ENCODE results near the gene PLA2G2F. TPM values are rescaled to one million over a fixed set of nuclear protein-coding genes. Genes with fewer than 3 reads are reported as not detected.

The PLA2G2F gene
- total and polyA plus RNA-seq, 2 of the 13 experiments (the other 11 are each of a cell fraction or from before 2014, with no cell fraction given), result not detected

GRCh38 chr1:20125100-20125499 is 14.0 kb upstream of the PLA2G2F start (continued):
- TF ChIP-seq SP5 (CRISPR knock-in tag; IDR thresholded peaks at IDR 0.05; ENCODE audit: borderline replicate concordance, low read depth) (no peak), GFI1 (CRISPR knock-in tag; IDR thresholded peaks at IDR 0.05; ENCODE audit: borderline replicate concordance) (no peak), ZNF777 (CRISPR knock-in tag; IDR thresholded peaks at IDR 0.05) (no peak)

- ChIA-PET POLR2A (no interaction called here), CTCF (ENCODE audit: low intra/inter-chr PET ratio, low total read pairs) (no interaction called here)
- no TSS peak for BruUV-seq (replicated peaks)
- H3K4me2 ChIP-seq (ENCODE audit: low read depth, low read length), result no peak overlapping the region
- no peak overlapping the region for H3K4me3 ChIP-seq (replicated peaks in 1 of 3; ENCODE audit: insufficient read depth in 1 of 3, low read depth in 2 of 3, low read length in 3 of 3)
- H2AFZ ChIP-seq (ENCODE audit: low read length), result no peak overlapping the region
- no peaks in the 10 kb centered on the region for H3K36me3 ChIP-seq (replicated peaks in 1 of 2; ENCODE audit: control insufficient read depth in 1 of 2, insufficient read depth in 2 of 2, low read length in 2 of 2)
- H3K4me1 ChIP-seq (ENCODE audit: insufficient read depth, low read length), result no peaks in the 10 kb centered on the region
- no peak for FAIRE-seq
- H3K27ac ChIP-seq (ENCODE audit: extremely low read length, insufficient read depth, low read length), result no peak overlapping the region
- no peak for DNase-seq (ENCODE audit: low spot score)
- no peaks in the 10 kb centered on the region for H3K9me3 ChIP-seq (ENCODE audit: low read length)
- intact Hi-C loops (cut with micrococcal nuclease; ENCODE audit: unreplicated experiment), result no loop called here
- in situ Hi-C loops (cut with HindIII; ENCODE audit: extremely low pct_ligation_motif_present, low pct_unique_long_range_greater_than_20kb), result no loop called here
- no peaks in the 10 kb centered on the region for H3K79me2 ChIP-seq (ENCODE audit: insufficient read depth, low read length)
- no peaks in the 10 kb centered on the region for H4K20me1 ChIP-seq (ENCODE audit: insufficient read depth, low read length)
- H3K9ac ChIP-seq (ENCODE audit: insufficient read depth, low read depth, low read length), result no peak overlapping the region
- no peak for ATAC-seq
- 7% methylated on average over 2 of the region's 9 CpGs for WGBS (ENCODE audit: low lambda C conversion rate)
- peaks cover 0 to 11% of the 10 kb centered on the region in 2 experiments; a peak in 2 of 5 replicates for H3K27me3 ChIP-seq (ENCODE audit: control insufficient read depth in 1 of 2, insufficient read depth in 2 of 2, low read length in 2 of 2)
- no peak for TF ChIP-seq HHEX (CRISPR knock-in tag; IDR thresholded peaks at IDR 0.05)
- TF ChIP-seq CENPT (CRISPR knock-in tag; IDR thresholded peaks at IDR 0.05; ENCODE audit: low read depth), result no peak
- no peak for TF ChIP-seq PAXIP1 (CRISPR knock-in tag; conservative IDR thresholded peaks at IDR 0.05)
- no peak for TF ChIP-seq ZNF577 (CRISPR knock-in tag; IDR thresholded peaks at IDR 0.05; ENCODE audit: borderline replicate concordance, low read depth)
- no peak for TF ChIP-seq MTF2 (CRISPR knock-in tag; IDR thresholded peaks at IDR 0.05; ENCODE audit: borderline replicate concordance)
- TF ChIP-seq ZFP36 (IDR thresholded peaks at IDR 0.05; ENCODE audit: borderline replicate concordance, low read depth, low read length, partially characterized antibody), result no peak
- no peak for TF ChIP-seq ZNF17 (CRISPR knock-in tag; IDR thresholded peaks at IDR 0.05)
- TF ChIP-seq TRIM22 (IDR thresholded peaks at IDR 0.05), result no peak
- no peak for TF ChIP-seq FOXK1 (CRISPR knock-in tag; IDR thresholded peaks at IDR 0.05; ENCODE audit: borderline replicate concordance, low read depth)
- no peak for TF ChIP-seq TOE1 (CRISPR knock-in tag; IDR thresholded peaks at IDR 0.05)
- no peak for TF ChIP-seq MAF1 (CRISPR knock-in tag; IDR thresholded peaks at IDR 0.05; ENCODE audit: borderline replicate concordance)
Measured at GRCh38 chr1:20126041-20126805, 12.9 kb upstream of the PLA2G2F start.
